ENCODE measurements around the gene TMTC2. TPM values are rescaled to one million over a fixed set of nuclear protein-coding genes. Genes with fewer than 3 reads are reported as not detected.

Gene TMTC2
- total RNA-seq, 4 donors from 2014 or later: 10.5 to 15.9 (median 11.5) TPM

DNA sequence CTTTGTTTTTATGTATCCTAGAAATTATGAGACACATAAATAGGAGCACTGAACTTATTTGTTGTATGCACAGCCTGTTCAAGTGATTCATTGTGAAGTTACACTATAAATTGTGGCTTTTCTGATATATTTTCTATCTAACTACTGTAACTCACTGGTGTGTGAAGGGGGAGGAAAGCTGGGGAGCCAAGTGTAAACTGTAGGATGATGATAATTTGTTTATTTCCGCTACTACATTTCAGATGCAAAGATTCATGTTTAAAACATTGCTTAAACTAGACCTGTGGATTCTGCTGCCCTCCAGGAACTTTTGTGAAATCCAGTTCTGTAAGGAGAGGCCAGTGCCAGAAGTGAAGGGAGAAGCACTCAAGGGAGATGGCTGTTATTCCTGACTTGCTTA is 3.3 kb downstream of the TMTC2 start:
- no peak for DNase-seq (ENCODE audit: low spot score)
- no peak for ATAC-seq (ENCODE audit: low FRiP score)
- TF ChIP-seq, protein P1, sequence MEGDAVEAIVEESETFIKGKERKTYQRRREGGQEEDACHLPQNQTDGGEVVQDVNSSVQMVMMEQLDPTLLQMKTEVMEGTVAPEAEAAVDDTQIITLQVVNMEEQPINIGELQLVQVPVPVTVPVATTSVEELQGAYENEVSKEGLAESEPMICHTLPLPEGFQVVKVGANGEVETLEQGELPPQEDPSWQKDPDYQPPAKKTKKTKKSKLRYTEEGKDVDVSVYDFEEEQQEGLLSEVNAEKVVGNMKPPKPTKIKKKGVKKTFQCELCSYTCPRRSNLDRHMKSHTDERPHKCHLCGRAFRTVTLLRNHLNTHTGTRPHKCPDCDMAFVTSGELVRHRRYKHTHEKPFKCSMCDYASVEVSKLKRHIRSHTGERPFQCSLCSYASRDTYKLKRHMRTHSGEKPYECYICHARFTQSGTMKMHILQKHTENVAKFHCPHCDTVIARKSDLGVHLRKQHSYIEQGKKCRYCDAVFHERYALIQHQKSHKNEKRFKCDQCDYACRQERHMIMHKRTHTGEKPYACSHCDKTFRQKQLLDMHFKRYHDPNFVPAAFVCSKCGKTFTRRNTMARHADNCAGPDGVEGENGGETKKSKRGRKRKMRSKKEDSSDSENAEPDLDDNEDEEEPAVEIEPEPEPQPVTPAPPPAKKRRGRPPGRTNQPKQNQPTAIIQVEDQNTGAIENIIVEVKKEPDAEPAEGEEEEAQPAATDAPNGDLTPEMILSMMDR (IDR thresholded peaks at IDR 0.05): no peak

DNA sequence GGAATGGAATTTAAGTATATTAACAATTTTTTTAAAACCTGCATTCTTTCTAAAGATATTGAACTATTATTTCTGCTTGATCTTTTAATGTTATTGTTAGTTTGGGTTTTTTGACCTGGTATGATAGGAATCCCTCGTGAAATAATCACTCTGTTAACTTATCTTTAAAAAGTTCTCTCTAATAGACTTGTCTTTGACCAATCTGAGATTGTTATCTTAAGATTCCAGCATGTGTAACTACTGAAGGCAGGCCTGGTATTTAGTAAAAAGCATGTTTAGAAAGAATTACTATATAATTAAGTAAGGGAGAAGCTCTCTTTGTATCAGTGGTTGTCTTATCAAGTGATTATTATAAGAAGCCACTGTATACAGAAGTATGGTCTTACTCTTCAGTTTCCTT is 4.8 kb downstream of the TMTC2 start:
- DNase-seq (ENCODE audit: low spot score) (no peak), ATAC-seq (ENCODE audit: low FRiP score) (no peak)
- TF ChIP-seq, protein P1 (IDR thresholded peaks at IDR 0.05): no peak

DNA sequence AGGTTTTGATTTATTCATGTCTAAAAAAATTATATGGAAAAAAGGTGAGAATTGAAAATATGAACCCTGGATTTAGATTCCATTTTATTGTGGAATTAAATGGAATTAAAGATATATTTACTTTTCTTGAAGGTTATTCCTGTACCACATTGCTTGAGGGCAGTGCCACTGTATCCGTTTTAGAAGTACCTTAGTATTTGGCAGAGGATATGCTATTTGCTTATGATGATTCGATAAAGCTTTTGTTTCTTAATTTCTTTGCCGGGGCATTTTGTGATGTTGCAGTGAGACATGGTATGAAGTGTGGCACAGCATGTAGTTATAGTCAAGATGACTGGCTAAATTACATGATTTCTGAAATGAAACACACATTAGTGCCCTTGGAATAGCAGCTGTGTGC is 7.6 kb downstream of the TMTC2 start:
- no peak for DNase-seq (ENCODE audit: low spot score)
- ATAC-seq (ENCODE audit: low FRiP score): no peak
- TF ChIP-seq, protein P1 (IDR thresholded peaks at IDR 0.05): no peak

DNA sequence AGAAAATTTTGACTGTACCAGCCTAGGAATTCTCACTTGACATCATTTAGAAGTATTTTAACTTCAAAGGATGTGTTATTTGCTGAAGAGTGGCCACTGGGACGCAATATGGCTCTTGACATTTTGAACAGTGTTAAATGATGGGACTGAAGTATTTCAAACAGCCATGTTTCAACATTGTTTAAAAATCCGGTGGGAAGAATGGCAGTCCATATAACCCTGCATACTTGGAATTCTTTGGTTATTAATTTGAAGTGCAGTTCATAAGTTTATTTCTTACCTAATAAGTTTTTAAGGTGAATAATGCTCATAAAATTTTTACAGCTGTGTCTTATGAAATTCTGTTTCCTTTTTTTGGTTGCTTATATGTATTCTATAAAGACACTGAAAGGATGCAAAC is 8.3 kb downstream of the TMTC2 start:
- DNase-seq (ENCODE audit: low spot score) (no peak), ATAC-seq (ENCODE audit: low FRiP score) (no peak)
- TF ChIP-seq, protein P1 (IDR thresholded peaks at IDR 0.05): no peak

DNA sequence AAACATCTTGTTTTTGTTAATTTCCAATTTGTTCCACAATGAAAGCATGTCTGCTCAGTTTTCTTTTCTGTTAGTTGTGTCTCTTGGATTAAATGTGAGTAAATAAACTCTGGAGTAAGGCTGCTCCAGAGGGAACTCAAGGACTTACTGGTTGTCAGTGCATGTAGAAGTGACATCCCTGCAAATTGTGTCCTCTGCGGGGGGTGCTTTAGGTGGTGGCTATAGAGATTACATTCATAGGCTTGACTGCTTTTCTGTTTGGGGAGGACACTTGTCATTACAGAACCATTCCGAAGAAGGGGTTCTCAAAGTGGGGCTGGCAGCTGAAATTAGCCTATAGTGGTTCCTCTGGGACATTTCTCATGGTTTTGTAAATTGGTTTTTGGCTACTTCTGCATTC is 8.8 kb downstream of the TMTC2 start:
- TF ChIP-seq, protein P1 (IDR thresholded peaks at IDR 0.05): no peak
- no peak for ATAC-seq (ENCODE audit: low FRiP score)
- DNase-seq (ENCODE audit: low spot score): no peak

DNA sequence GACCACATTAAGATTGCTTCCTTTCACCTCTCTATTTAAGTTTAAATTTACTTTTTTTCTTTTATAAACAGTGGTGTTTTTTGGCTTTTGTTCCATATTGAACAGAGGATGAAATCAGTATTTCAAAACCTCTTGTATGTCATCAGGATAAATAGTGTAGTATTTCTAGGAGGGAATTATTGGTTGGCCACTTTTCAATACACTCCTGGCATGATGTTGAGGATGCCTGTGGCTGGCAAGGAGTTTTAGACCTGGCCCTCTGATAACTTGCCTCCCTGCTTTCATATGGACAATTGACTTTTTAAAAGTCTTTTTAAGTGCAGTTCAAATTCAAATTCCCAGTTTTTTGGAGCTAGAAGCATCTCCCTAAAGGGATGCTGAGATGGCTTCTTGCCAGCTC is 9.8 kb downstream of the TMTC2 start:
- ATAC-seq (ENCODE audit: low FRiP score) (no peak), DNase-seq (ENCODE audit: low spot score) (no peak)
- TF ChIP-seq, protein P1 (IDR thresholded peaks at IDR 0.05): no peak

DNA sequence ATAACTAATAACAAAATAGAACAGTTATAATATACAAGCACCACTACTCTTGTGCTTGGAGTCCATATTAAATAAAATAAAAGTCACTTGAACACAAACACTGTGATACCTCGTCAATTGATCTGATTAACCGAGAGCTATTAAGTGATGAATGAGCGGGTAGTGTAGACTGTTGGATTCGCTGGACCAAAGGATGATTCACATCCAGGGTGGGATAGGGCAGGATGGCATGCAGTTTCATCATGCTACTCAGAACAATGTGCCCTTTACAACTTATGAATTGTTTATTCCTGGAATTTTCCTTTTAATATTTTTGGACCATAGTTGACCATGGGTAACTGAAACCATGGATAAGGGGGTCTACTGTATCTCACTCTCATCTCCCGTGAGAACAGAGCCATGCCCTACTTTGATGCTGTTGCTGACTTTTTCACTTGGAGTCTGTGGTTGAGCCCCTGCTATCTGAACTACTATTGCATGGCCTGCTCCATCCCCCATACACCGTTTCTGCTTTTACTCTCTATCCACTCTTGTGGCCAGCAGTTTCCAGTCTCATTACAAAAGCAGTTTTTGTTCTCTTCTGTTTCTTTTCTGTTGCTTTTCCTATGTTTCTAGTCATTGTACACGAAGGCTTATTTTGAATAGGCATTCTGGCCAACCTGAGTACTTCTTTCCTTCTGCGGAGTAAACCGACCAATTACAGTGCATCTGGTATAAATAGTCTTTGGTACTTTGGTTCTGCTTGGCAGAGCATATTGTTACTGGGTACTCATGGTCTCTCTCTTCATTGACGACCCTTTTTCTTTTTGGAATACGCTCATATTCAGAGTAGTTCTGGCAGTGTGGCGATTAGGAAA is 12.2 kb downstream of the TMTC2 start:
- ATAC-seq (ENCODE audit: low FRiP score) (no peak), DNase-seq (ENCODE audit: low spot score) (no peak)
- TF ChIP-seq, protein P1 (IDR thresholded peaks at IDR 0.05): no peak
